H9 (cell line): Measurements from ENCODE around the gene ZNF423. TPM values are rescaled to one million over a fixed set of nuclear protein-coding genes. Genes with fewer than 3 reads are reported as not detected.
A peak's percentile ranks its signal among the peaks of the same experiment; 100 is the strongest.

Experiments used
- DNase-seq: peaks from one replicate; pipeline ENCODE4 v3.0.0-alpha.2; 2017
- H2AFZ ChIP-seq: one replicate; pipeline ENCODE4 v1.6.1; 2013; ENCODE audit warnings: mild to moderate bottlenecking, low read length, control low read depth, moderate library complexity
- H2AK5ac ChIP-seq: 2 replicates; pipeline ENCODE4 v1.6.1; 2013; ENCODE audit warnings: low read length, control low read depth, mixed read lengths; ENCODE audit not compliant: insufficient read length
- H2BK120ac ChIP-seq: one replicate; pipeline ENCODE4 v1.6.1; 2013; ENCODE audit warnings: low read depth, mild to moderate bottlenecking, low read length, control low read depth, inconsistent platforms; ENCODE audit not compliant: poor library complexity, severe bottlenecking
- H2BK12ac ChIP-seq: 2 replicates; pipeline ENCODE4 v1.6.1; 2013; ENCODE audit warnings: low read length, control low read depth, mixed read lengths, low read depth; ENCODE audit not compliant: insufficient read length
- H2BK15ac ChIP-seq: 2 replicates; pipeline ENCODE4 v1.6.1; 2013; ENCODE audit warnings: low read depth, low read length, control low read depth
- H2BK20ac ChIP-seq: one replicate; pipeline ENCODE4 v1.6.1; 2013; ENCODE audit warnings: low read depth, mild to moderate bottlenecking, low read length, control low read depth, inconsistent platforms; ENCODE audit not compliant: poor library complexity, severe bottlenecking
- H2BK5ac ChIP-seq: 2 replicates; pipeline ENCODE4 v1.6.1; 2013; ENCODE audit warnings: low read length, control low read depth, mixed read lengths; ENCODE audit not compliant: insufficient read length
- H3K14ac ChIP-seq: 2 replicates; pipeline ENCODE4 v1.6.1; 2013; ENCODE audit warnings: low read length, control low read depth; ENCODE audit not compliant: insufficient read depth
- H3K18ac ChIP-seq: 2 replicates; pipeline ENCODE4 v1.6.1; 2013; ENCODE audit warnings: low read depth, mild to moderate bottlenecking, mixed read lengths, low read length, control low read depth; ENCODE audit not compliant: insufficient read length
- H3K23ac ChIP-seq: 2 replicates; pipeline ENCODE4 v1.6.1; 2013; ENCODE audit warnings: low read length, control low read depth, mixed read lengths, low read depth; ENCODE audit not compliant: insufficient read length
- H3K23me2 ChIP-seq: 2 replicates; pipeline ENCODE4 v1.6.1; 2013; ENCODE audit warnings: low read depth, mild to moderate bottlenecking, mixed read lengths, low read length, control low read depth; ENCODE audit not compliant: insufficient read length, poor library complexity, severe bottlenecking
- H3K27ac ChIP-seq: 2 replicates; pipeline ENCODE4 v1.5.1; 2013; ENCODE audit warnings: low read length, control low read depth, mixed read lengths, low read depth; ENCODE audit not compliant: insufficient read length
- H3K27me3 ChIP-seq: 2 replicates; pipeline ENCODE4 v1.6.1; 2013; ENCODE audit warnings: low read length, control low read depth, inconsistent platforms; ENCODE audit not compliant: insufficient read depth
- H3K4ac ChIP-seq: 2 replicates; pipeline ENCODE4 v1.6.1; 2013; ENCODE audit warnings: low read depth, mild to moderate bottlenecking, control low read depth, inconsistent platforms, low read length, moderate library complexity
- H3K4me1 ChIP-seq: 2 replicates; pipeline ENCODE4 v1.6.1; 2013; ENCODE audit warnings: low read length, control low read depth, inconsistent platforms; ENCODE audit not compliant: insufficient read depth
- H3K4me2 ChIP-seq: 2 replicates; pipeline ENCODE4 v1.6.1; 2013; ENCODE audit warnings: low read length, control low read depth, mixed read lengths; ENCODE audit not compliant: insufficient read length, insufficient read depth
- H3K56ac ChIP-seq: 2 replicates; pipeline ENCODE4 v1.6.1; 2013; ENCODE audit warnings: low read depth, mild to moderate bottlenecking, mixed read lengths, low read length, control low read depth; ENCODE audit not compliant: insufficient read length
- H3K79me1 ChIP-seq: 2 replicates; pipeline ENCODE4 v1.6.1; 2013; ENCODE audit warnings: low read depth, mild to moderate bottlenecking, moderate library complexity, low read length, control low read depth, inconsistent platforms; ENCODE audit not compliant: insufficient read depth, poor library complexity, severe bottlenecking
- H3K79me2 ChIP-seq: 2 replicates; pipeline ENCODE4 v1.6.1; 2013; ENCODE audit warnings: low read length, control low read depth, inconsistent platforms; ENCODE audit not compliant: insufficient read depth
- H3K9ac ChIP-seq: 2 replicates; pipeline ENCODE4 v1.6.1; 2013; ENCODE audit warnings: low read length, control low read depth, mixed read lengths; ENCODE audit not compliant: insufficient read length; ENCODE audit errors: extremely low read depth
- H3K9me3 ChIP-seq: one replicate; pipeline ENCODE4 v1.6.1; 2013; ENCODE audit warnings: low read depth, low read length, inconsistent platforms; ENCODE audit not compliant: control insufficient read depth
- H3T11ph ChIP-seq: one replicate; pipeline ENCODE4 v1.6.1; 2013; ENCODE audit warnings: mild to moderate bottlenecking, low read length, control low read depth, inconsistent platforms
- H4K20me1 ChIP-seq: one replicate; pipeline ENCODE4 v1.6.1; 2013; ENCODE audit not compliant: control insufficient read depth, insufficient read length, insufficient read depth
- H4K5ac ChIP-seq: 2 replicates; pipeline ENCODE4 v1.6.1; 2013; ENCODE audit warnings: low read depth, mild to moderate bottlenecking, mixed read lengths, low read length, control low read depth; ENCODE audit not compliant: insufficient read length
- H4K8ac ChIP-seq: replicated peaks from 2 replicates; pipeline ENCODE4 v1.6.1; 2013; ENCODE audit warnings: low read length, control low read depth, mixed read lengths, low read depth; ENCODE audit not compliant: insufficient read length
- H4K91ac ChIP-seq: 2 replicates; pipeline ENCODE4 v1.6.1; 2013; ENCODE audit warnings: low read depth, mild to moderate bottlenecking, moderate library complexity, mixed read lengths, low read length, control low read depth; ENCODE audit not compliant: insufficient read length
- H3K27ac Mint-ChIP-seq, 3 experiments: 2 replicates in 2 of 3; 3 replicates in 1 of 3; pipeline ENCODE4 v1.8.0; 2020 to 2021; ENCODE audit warnings: mixed read lengths in 3 of 3, mild to moderate bottlenecking in 1 of 3, moderate library complexity in 1 of 3
- H3K27me3 Mint-ChIP-seq: 2 replicates; pipeline ENCODE4 v1.8.0; 2021; ENCODE audit warnings: low read depth, mild to moderate bottlenecking, moderate library complexity, mixed read lengths
- H3K36me3 Mint-ChIP-seq, 3 experiments: 2 replicates in 2 of 3; 3 replicates in 1 of 3; pipeline ENCODE4 v1.8.0; 2020 to 2021; ENCODE audit warnings: low read depth in 3 of 3, mixed read lengths in 3 of 3; ENCODE audit not compliant: insufficient read depth in 1 of 3
- H3K4me1 Mint-ChIP-seq, 2 experiments: 2 replicates each; pipeline ENCODE4 v1.8.0; 2020; ENCODE audit warnings: mixed read lengths in 2 of 2
- H3K4me3 Mint-ChIP-seq, 2 experiments: 2 replicates in 1 of 2; 3 replicates in 1 of 2; pipeline ENCODE4 v1.8.0; 2020 to 2021; ENCODE audit warnings: mild to moderate bottlenecking in 2 of 2, mixed read lengths in 2 of 2, moderate library complexity in 1 of 2
- H3K9me3 Mint-ChIP-seq, 2 experiments: 2 replicates in 1 of 2; 3 replicates in 1 of 2; pipeline ENCODE4 v1.8.0; 2020; ENCODE audit warnings: mild to moderate bottlenecking in 2 of 2, mixed read lengths in 2 of 2, moderate library complexity in 1 of 2
- WGBS: extraction: QIAGEN DNeasy Blood & Tissue Kit; methylation state at CpG from one replicate; pipeline ENCODE4 v1.1.7; 2013; ENCODE audit warnings: missing lambda C conversion rate, low lambda C conversion rate, mixed read lengths; ENCODE audit not compliant: insufficient read length; ENCODE audit errors: extremely low coverage; 5-methylcytosine and 5-hydroxymethylcytosine counted together
- total RNA-seq: library from RNA; stranded (reverse); gene quantifications from 2 replicates; pipeline ENCODE4 v1.2.1, GENCODE V29; 2021
- TF ChIP-seq, protein P1 (sequence below): fragments of 200-600 bp; sonication (generic); conservative IDR thresholded peaks from 3 replicates; pipeline ENCODE4 v1.8.0; 2021; ENCODE audit warnings: antibody characterized with exemption, mild to moderate bottlenecking

ZNF423 gene
- total RNA-seq, 1 experiment from 2014 or later, result 51.5 TPM

- Histone ChIP-seq H3T11ph (no peak overlapping the region), H3K18ac (no peak overlapping the region), H3K27me3 (no peaks in the 10 kb centered on the region), H2BK120ac (no peak overlapping the region), H3K23me2 (no peaks in the 10 kb centered on the region), H3K9me3 (no peaks in the 10 kb centered on the region), H4K8ac (no peak overlapping the region), H2BK12ac (no peak overlapping the region), H4K91ac (no peak overlapping the region), H4K5ac (no peak overlapping the region), H3K23ac (no peak overlapping the region), H3K4me1 (peaks cover 8% of the 10 kb centered on the region; the same call in 1 of the 2 replicates), H3K9ac (no peak overlapping the region), H3K79me1 (no peaks in the 10 kb centered on the region), H3K4ac (no peak overlapping the region), H2AK5ac (no peak overlapping the region), H3K79me2 (no peaks in the 10 kb centered on the region), H2AFZ (no peak overlapping the region), H2BK15ac (no peak overlapping the region), H3K14ac (no peak overlapping the region), H3K27ac (no peak overlapping the region), H4K20me1 (no peaks in the 10 kb centered on the region), H2BK5ac (no peak overlapping the region), H2BK20ac (no peak overlapping the region), H3K4me2 (no peak overlapping the region), H3K56ac (no peak overlapping the region)
- no peaks in the 10 kb centered on the region for H3K36me3 Mint-ChIP-seq
- WGBS, result no CpG with 5 or more reads among the region's 2 CpGs
- H3K27ac Mint-ChIP-seq, result no peak overlapping the region; a peak in 2 of 7 replicates
- peak; percentile 4 for DNase-seq
- no peak overlapping the region for H3K4me3 Mint-ChIP-seq
- peaks cover 44 to 54% of the 10 kb centered on the region in 2 experiments for H3K4me1 Mint-ChIP-seq
- no peaks in the 10 kb centered on the region for H3K9me3 Mint-ChIP-seq
- TF ChIP-seq, protein P1, sequence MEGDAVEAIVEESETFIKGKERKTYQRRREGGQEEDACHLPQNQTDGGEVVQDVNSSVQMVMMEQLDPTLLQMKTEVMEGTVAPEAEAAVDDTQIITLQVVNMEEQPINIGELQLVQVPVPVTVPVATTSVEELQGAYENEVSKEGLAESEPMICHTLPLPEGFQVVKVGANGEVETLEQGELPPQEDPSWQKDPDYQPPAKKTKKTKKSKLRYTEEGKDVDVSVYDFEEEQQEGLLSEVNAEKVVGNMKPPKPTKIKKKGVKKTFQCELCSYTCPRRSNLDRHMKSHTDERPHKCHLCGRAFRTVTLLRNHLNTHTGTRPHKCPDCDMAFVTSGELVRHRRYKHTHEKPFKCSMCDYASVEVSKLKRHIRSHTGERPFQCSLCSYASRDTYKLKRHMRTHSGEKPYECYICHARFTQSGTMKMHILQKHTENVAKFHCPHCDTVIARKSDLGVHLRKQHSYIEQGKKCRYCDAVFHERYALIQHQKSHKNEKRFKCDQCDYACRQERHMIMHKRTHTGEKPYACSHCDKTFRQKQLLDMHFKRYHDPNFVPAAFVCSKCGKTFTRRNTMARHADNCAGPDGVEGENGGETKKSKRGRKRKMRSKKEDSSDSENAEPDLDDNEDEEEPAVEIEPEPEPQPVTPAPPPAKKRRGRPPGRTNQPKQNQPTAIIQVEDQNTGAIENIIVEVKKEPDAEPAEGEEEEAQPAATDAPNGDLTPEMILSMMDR, result no peak
- no peaks in the 10 kb centered on the region; the same call in 1 of the 2 replicates for H3K27me3 Mint-ChIP-seq
Measured at GRCh38 chr16:49599281-49599680, 256.6 kb downstream of the ZNF423 start.
